Neural crest cell (in vitro differentiated cells): ENCODE data around the gene VENTX. TPM values are rescaled to one million over a fixed set of nuclear protein-coding genes. Genes with fewer than 3 reads are reported as not detected.

Source experiments
- DNase-seq: peaks from one replicate; pipeline ENCODE4 v3.0.0; 2021; ENCODE audit warnings: low read depth, mixed read lengths, low spot score
- H3K27ac Mint-ChIP-seq: one replicate; pipeline ENCODE4 v1.8.0; 2021; ENCODE audit warnings: mild to moderate bottlenecking, mixed read lengths; ENCODE audit not compliant: unreplicated experiment
- H3K27me3 Mint-ChIP-seq: 2 replicates; pipeline ENCODE4 v1.8.0; 2021; ENCODE audit warnings: low read depth, mild to moderate bottlenecking, mixed read lengths
- H3K36me3 Mint-ChIP-seq: 2 replicates; pipeline ENCODE4 v1.8.0; 2021; ENCODE audit warnings: low read depth, mild to moderate bottlenecking, mixed read lengths
- H3K4me1 Mint-ChIP-seq: 2 replicates; pipeline ENCODE4 v1.8.0; 2021; ENCODE audit warnings: mixed read lengths
- H3K4me3 Mint-ChIP-seq: one replicate; pipeline ENCODE4 v1.8.0; 2021; ENCODE audit warnings: mild to moderate bottlenecking, mixed read lengths
- H3K9me3 Mint-ChIP-seq: 2 replicates; pipeline ENCODE4 v1.8.0; 2021; ENCODE audit warnings: mixed read lengths
- total RNA-seq: library from RNA; stranded (reverse); gene quantifications from 2 replicates; pipeline ENCODE4 v1.2.1, GENCODE V29; 2021
- TF ChIP-seq, protein P1 (sequence below): fragments of 200-600 bp; sonication (generic); conservative IDR thresholded peaks from 2 replicates; pipeline ENCODE4 v1.5.0; 2021; ENCODE audit warnings: antibody characterized with exemption, mild to moderate bottlenecking

The VENTX gene
- total RNA-seq, 1 donor from 2014 or later, result not detected

GRCh38 chr10:133211141-133211830, 26.4 kb upstream of the VENTX start:
- no peaks in the 10 kb centered on the region for H3K9me3 Mint-ChIP-seq
- no peak overlapping the region for H3K4me3 Mint-ChIP-seq
- H3K27ac Mint-ChIP-seq, result no peak overlapping the region
- peaks cover 4% of the 10 kb centered on the region for H3K27me3 Mint-ChIP-seq
- TF ChIP-seq, protein P1, sequence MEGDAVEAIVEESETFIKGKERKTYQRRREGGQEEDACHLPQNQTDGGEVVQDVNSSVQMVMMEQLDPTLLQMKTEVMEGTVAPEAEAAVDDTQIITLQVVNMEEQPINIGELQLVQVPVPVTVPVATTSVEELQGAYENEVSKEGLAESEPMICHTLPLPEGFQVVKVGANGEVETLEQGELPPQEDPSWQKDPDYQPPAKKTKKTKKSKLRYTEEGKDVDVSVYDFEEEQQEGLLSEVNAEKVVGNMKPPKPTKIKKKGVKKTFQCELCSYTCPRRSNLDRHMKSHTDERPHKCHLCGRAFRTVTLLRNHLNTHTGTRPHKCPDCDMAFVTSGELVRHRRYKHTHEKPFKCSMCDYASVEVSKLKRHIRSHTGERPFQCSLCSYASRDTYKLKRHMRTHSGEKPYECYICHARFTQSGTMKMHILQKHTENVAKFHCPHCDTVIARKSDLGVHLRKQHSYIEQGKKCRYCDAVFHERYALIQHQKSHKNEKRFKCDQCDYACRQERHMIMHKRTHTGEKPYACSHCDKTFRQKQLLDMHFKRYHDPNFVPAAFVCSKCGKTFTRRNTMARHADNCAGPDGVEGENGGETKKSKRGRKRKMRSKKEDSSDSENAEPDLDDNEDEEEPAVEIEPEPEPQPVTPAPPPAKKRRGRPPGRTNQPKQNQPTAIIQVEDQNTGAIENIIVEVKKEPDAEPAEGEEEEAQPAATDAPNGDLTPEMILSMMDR, result no peak
- no peak for DNase-seq
- H3K36me3 Mint-ChIP-seq, result no peaks in the 10 kb centered on the region
- H3K4me1 Mint-ChIP-seq, result no peaks in the 10 kb centered on the region

- no peaks in the 10 kb centered on the region for H3K4me1 Mint-ChIP-seq
- no peaks in the 10 kb centered on the region for H3K36me3 Mint-ChIP-seq
- TF ChIP-seq, protein P1, result no peak
- no peaks in the 10 kb centered on the region for H3K9me3 Mint-ChIP-seq
- H3K27ac Mint-ChIP-seq, result no peak overlapping the region
- no peak overlapping the region for H3K4me3 Mint-ChIP-seq
- H3K27me3 Mint-ChIP-seq, result peaks cover 11% of the 10 kb centered on the region
- no peak for DNase-seq
These were observed 25.4 kb upstream of the VENTX start for GRCh38 chr10:133211959-133212852.

DNA sequence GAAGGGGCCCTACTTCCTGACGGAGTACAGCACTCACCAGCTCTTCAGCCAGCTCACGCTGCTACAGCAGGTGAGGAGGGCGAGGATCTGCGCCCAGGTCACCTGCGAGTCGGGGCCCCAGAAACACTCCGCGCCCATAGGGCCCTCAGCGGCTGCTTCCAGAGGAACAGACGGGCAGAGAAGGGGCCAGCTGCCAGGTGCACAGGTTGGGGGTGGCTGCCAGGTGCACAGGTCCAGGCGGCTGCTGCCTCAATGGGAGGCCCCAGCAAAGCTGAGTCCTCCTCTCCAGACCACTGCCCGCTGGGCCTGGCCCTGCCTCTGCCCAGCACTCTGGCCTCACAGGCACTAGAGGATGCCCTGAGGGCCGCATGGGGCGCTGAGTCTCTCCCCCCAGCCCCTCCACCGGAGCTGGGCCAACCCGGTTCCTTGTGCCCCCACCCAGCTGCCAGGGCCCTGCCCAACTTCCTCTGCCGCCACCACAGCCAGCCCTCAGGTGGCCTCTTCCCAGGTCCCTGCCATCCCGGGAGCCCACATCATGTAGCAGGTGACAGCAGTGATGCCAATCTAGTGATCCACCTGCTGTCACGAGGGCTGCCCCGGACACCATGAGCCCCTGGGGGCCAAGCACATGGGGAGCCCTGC, 24.7 kb upstream of the VENTX start:
- peaks cover 11% of the 10 kb centered on the region for H3K27me3 Mint-ChIP-seq
- TF ChIP-seq, protein P1, result no peak
- DNase-seq, result no peak
- no peak overlapping the region for H3K4me3 Mint-ChIP-seq
- no peaks in the 10 kb centered on the region for H3K4me1 Mint-ChIP-seq
- H3K36me3 Mint-ChIP-seq, result no peaks in the 10 kb centered on the region
- no peak overlapping the region for H3K27ac Mint-ChIP-seq
- no peaks in the 10 kb centered on the region for H3K9me3 Mint-ChIP-seq

DNA sequence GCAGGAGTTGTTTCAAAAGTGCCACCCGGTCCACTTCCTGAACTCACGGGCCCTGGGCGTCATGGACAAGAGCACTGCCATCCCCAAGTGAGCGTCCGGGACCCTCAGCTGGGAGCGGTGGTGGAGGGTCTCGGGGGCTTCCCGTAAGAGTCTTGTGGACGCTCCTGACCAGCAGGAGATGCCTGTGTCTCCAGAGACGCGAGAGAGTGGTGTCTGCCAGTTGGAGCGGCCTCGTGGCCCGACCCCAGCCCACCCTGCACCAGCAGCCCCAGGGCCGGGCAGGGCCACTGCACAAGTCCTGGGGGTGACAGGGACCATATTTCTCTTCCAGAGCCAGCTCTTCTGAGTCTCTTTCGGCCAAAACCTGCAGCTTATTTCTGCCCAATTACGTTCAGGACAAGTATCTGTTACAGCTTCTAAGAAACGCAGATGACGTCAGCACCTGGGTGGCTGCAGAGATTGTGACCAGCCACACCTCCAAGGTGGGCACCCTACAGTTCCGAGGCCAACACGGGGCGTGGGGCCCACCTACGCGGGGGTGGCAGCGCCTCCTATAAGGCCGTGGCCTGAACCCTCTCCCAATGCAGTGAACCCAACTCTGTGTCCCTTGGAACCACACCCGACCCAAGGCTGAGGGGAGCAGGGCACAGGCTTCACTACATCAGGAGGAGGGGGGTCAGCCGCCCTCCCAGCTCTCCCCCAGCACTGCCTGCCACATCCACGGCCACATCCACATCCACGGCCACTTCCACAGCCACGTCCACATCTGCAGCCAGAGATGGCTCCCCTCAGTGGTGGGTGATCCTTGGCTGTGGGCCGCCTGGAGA, 23.8 kb upstream of the VENTX start:
- H3K36me3 Mint-ChIP-seq, result no peaks in the 10 kb centered on the region
- H3K9me3 Mint-ChIP-seq, result no peaks in the 10 kb centered on the region
- H3K27me3 Mint-ChIP-seq, result peaks cover 16% of the 10 kb centered on the region
- no peaks in the 10 kb centered on the region for H3K4me1 Mint-ChIP-seq
- DNase-seq, result no peak
- TF ChIP-seq, protein P1, result no peak
- no peak overlapping the region for H3K27ac Mint-ChIP-seq
- no peak overlapping the region for H3K4me3 Mint-ChIP-seq
